K562 (cell line): Measurements from ENCODE around the gene GRIA4. TPM values are rescaled to one million over a fixed set of nuclear protein-coding genes. Genes with fewer than 3 reads are reported as not detected.

Source experiments
- ATAC-seq: fragments of 200-7000 bp; cut with Tn5 transposase; 3 replicates; pipeline ENCODE4 v1.9.1; 2020; ENCODE audit warnings: moderate library complexity
- BruUV-seq: library from RNA; stranded (reverse); fragments of 400-500 nt; replicated peaks from 2 replicates; lab custom pipeline; 2021; lab: Mats Ljungman, UMichigan
- CTCF ChIA-PET: fragments of 300-600 bp; formaldehyde crosslinking; extraction: SDS; loops from one replicate; lab custom pipeline; 2021; ENCODE audit warnings: low intra/inter-chr PET ratio; lab: Yijun Ruan, JAX
- POLR2A ChIA-PET: fragments of 300-600, 350-650 bp; sonication (Branson Sonifier 250); formaldehyde crosslinking; extraction: SDS; loops from one replicate; lab custom pipeline; 2021; ENCODE audit warnings: antibody characterized with exemption, inconsistent platforms; lab: Yijun Ruan, JAX
- DNase-seq, 4 experiments: peaks; one replicate each; pipeline versions ENCODE4 v3.0.0 to v3.0.0-alpha.2; 2011 to 2018; ENCODE audit warnings: low spot score in 3 of 4, mixed read lengths in 3 of 4; ENCODE audit errors: extremely low read depth in 1 of 4
- FAIRE-seq: peaks from 2 replicates; lab custom pipeline; 2011; peaks lifted over from hg19 to GRCh38; lab: Jason Lieb, UNC
- H2AFZ ChIP-seq: 2 replicates; pipeline ENCODE4 v1.6.0; 2011; ENCODE audit warnings: low read depth, low read length, control low read depth, inconsistent platforms
- H3K27ac ChIP-seq: fragments of 200-600 bp; 3 replicates; pipeline ENCODE4 v1.8.0; 2011; ENCODE audit warnings: low read depth, mild to moderate bottlenecking, control low read depth, inconsistent platforms, low read length, moderate library complexity, mixed read lengths; ENCODE audit errors: extremely low read depth
- H3K27me3 ChIP-seq, 2 experiments: fragments of 300-600 bp in 1 of 2; 2 replicates in 1 of 2; 3 replicates in 1 of 2; pipeline versions ENCODE4 v1.6.0 to v1.8.0; 2011; ENCODE audit warnings: inconsistent platforms in 2 of 2, low read length in 2 of 2, mild to moderate bottlenecking in 1 of 2, mixed read lengths in 1 of 2, moderate library complexity in 1 of 2; ENCODE audit not compliant: control insufficient read depth in 2 of 2, insufficient read depth in 2 of 2
- H3K36me3 ChIP-seq: fragments of 300-600 bp; 3 replicates; pipeline ENCODE4 v1.8.0; 2011; ENCODE audit warnings: mild to moderate bottlenecking, low read length, inconsistent platforms; ENCODE audit not compliant: control insufficient read depth, insufficient read depth
- H3K4me1 ChIP-seq, 2 experiments: fragments of 200-600 bp in 1 of 2; replicated peaks in 1 of 2; 2 replicates in 1 of 2; 3 replicates in 1 of 2; pipeline versions ENCODE4 v1.5.1 to v1.8.0; 2011; ENCODE audit warnings: inconsistent platforms in 2 of 2, low read length in 2 of 2, mild to moderate bottlenecking in 1 of 2, mixed read lengths in 1 of 2, moderate library complexity in 1 of 2; ENCODE audit not compliant: control insufficient read depth in 2 of 2, insufficient read depth in 2 of 2
- H3K4me2 ChIP-seq: 2 replicates; pipeline ENCODE4 v1.6.1; 2011; ENCODE audit warnings: low read length, control low read depth, inconsistent platforms, mixed read lengths; ENCODE audit not compliant: insufficient read depth
- H3K4me3 ChIP-seq: fragments of 200-600 bp; sonication (generic), shearing (Covaris generic); 2 replicates; pipeline ENCODE4 v1.5.1; 2016; ENCODE audit warnings: control low read depth, inconsistent platforms
- H3K79me2 ChIP-seq: fragments of 200-600 bp; 3 replicates; pipeline ENCODE4 v1.8.0; 2011; ENCODE audit warnings: low read length, inconsistent platforms; ENCODE audit not compliant: control insufficient read depth, insufficient read depth
- H3K9ac ChIP-seq, 2 experiments: 2 replicates each; pipeline versions ENCODE4 v1.6.0 to v1.6.1; 2011; ENCODE audit warnings: low read depth in 2 of 2, low read length in 2 of 2, control low read depth in 1 of 2, inconsistent platforms in 1 of 2, mild to moderate bottlenecking in 1 of 2, mixed read lengths in 1 of 2; ENCODE audit not compliant: insufficient read depth in 1 of 2
- H3K9me1 ChIP-seq: one replicate; pipeline ENCODE4 v1.6.0; 2011; ENCODE audit warnings: inconsistent platforms, mild to moderate bottlenecking, low read length, moderate library complexity; ENCODE audit not compliant: control insufficient read depth, insufficient read depth
- H3K9me3 ChIP-seq: replicated peaks from 2 replicates; pipeline ENCODE4 v1.5.1; 2011; ENCODE audit warnings: low read depth, low read length, inconsistent platforms; ENCODE audit not compliant: control insufficient read depth, insufficient read depth
- H4K20me1 ChIP-seq: replicated peaks from 2 replicates; pipeline ENCODE4 v1.6.1; 2011; ENCODE audit warnings: low read length, inconsistent platforms, mixed read lengths; ENCODE audit not compliant: control insufficient read depth, insufficient read depth
- ARID2 ChIP-seq: fragments of 450-650 bp; IDR thresholded peaks from 2 replicates; pipeline ENCODE4 v1.6.1; 2017; ENCODE audit warnings: antibody characterized with exemption, mild to moderate bottlenecking
- ARID3A ChIP-seq: IDR thresholded peaks from 2 replicates; pipeline ENCODE4 v1.6.1; 2012; ENCODE audit warnings: low read depth, low read length, improper control_type of control experiment, borderline replicate concordance
- CXXC5 ChIP-seq: fragments of 250-450 bp; sonication (Bioruptor Pico); IDR thresholded peaks from 2 replicates; pipeline ENCODE4 v1.8.0; 2022; ENCODE audit warnings: inconsistent platforms, mild to moderate bottlenecking, moderate library complexity
- L3MBTL2 ChIP-seq: fragments of 450-650 bp; IDR thresholded peaks from 2 replicates; pipeline ENCODE4 v1.6.1; 2016; ENCODE audit warnings: mild to moderate bottlenecking, moderate library complexity
- PYGO2 ChIP-seq: fragments of 450-650 bp; IDR thresholded peaks from 2 replicates; pipeline ENCODE4 v1.6.1; 2016; ENCODE audit warnings: mild to moderate bottlenecking, missing genetic modification characterization, moderate library complexity, missing compliant biosample characterization
- RHOXF2B ChIP-seq: fragments of 250-450 bp; sonication (Bioruptor Pico); conservative IDR thresholded peaks from 2 replicates; pipeline ENCODE4 v1.5.1; 2021
- SETDB1 ChIP-seq: IDR thresholded peaks from one replicate; pipeline ENCODE4 v1.6.1; 2012; ENCODE audit warnings: low read length, control low read depth, inconsistent platforms
- SIN3B ChIP-seq: fragments of 450-650 bp; IDR thresholded peaks from 2 replicates; pipeline ENCODE4 v1.6.1; 2017; ENCODE audit warnings: low read depth, mild to moderate bottlenecking, moderate library complexity
- SREBF1 ChIP-seq: fragments of 150-350 bp; IDR thresholded peaks from 2 replicates; pipeline ENCODE4 v1.6.1; 2014; ENCODE audit warnings: antibody characterized with exemption, low read depth, low read length, borderline replicate concordance
- TSHZ1 ChIP-seq: fragments of 250-450 bp; sonication (Bioruptor Pico); IDR thresholded peaks from 2 replicates; pipeline ENCODE4 v1.4.0; 2020; ENCODE audit warnings: mild to moderate bottlenecking, moderate library complexity
- ZNF232 ChIP-seq: sonication (generic); formaldehyde crosslinking; IDR thresholded peaks from 2 replicates; pipeline ENCODE4 v1.8.0; 2022; ENCODE audit warnings: mild to moderate bottlenecking, missing genetic modification reagents
- ZNF311 ChIP-seq: fragments of 250-450 bp; sonication (Bioruptor Pico); IDR thresholded peaks from 2 replicates; pipeline ENCODE4 v1.4.0; 2020; ENCODE audit warnings: mild to moderate bottlenecking, moderate library complexity
- ZNF589 ChIP-seq: fragments of 200-800 bp; sonication (Bioruptor generic); IDR thresholded peaks from 2 replicates; pipeline ENCODE4 v1.6.1; 2016; ENCODE audit warnings: low read depth, missing genetic modification characterization, missing compliant biosample characterization
- WGBS: fragments of 100-300 bp; shearing (Covaris generic); methylation state at CpG from one replicate; pipeline ENCODE4 v1.1.6; 2016; ENCODE audit warnings: low coverage, mixed read lengths; ENCODE audit not compliant: insufficient coverage; ENCODE audit errors: missing lambda C conversion rate; 5-methylcytosine and 5-hydroxymethylcytosine counted together
- in situ Hi-C: fragments of 300-500 bp; cut with MboI; formaldehyde crosslinking; loops from 4 replicates; pipeline ENCODE4 v1.15.0; 2018; ENCODE audit warnings: inconsistent platforms, mixed read lengths
- intact Hi-C: fragments of 100-400 bp; cut with micrococcal nuclease; formaldehyde crosslinking; loops from 2 replicates; pipeline ENCODE4 v1.14.2; 2022
- polyA plus RNA-seq, 8 experiments: library from polyadenylated mRNA; depleted of rRNA in 4 of 8; stranded (reverse) in 5 of 8; unstranded in 3 of 8; fragments of >200 nt; fragmentation: Nextera tagmentation in 2 of 8; fragmentation: Illumina TruSeq in 1 of 8; extraction: Ambion mirVana in 2 of 8; extraction: Trizol in 1 of 8; gene quantifications; 2 replicates each; pipeline versions ENCODE4 v1.2.1 to v1.2.3, GENCODE V29; 2011 to 2014; ENCODE audit warnings: inconsistent platforms in 1 of 8, missing spikeins in 1 of 8
- total RNA-seq, 7 experiments: library from RNA; depleted of rRNA in 6 of 7; stranded (reverse); fragments of >200 nt in 6 of 7; fragmentation: Illumina TruSeq in 2 of 7; extraction: Trizol in 2 of 7; gene quantifications; 2 replicates each; pipeline versions ENCODE4 v1.2.1 to v1.2.3, GENCODE V29; 2011 to 2021; ENCODE audit warnings: low replicate concordance in 1 of 7
- TF ChIP-seq, protein P1 (sequence below): sonication (generic); formaldehyde crosslinking; IDR thresholded peaks from 2 replicates; pipeline ENCODE4 v1.8.0; 2022; ENCODE audit warnings: missing genetic modification reagents, mild to moderate bottlenecking, borderline replicate concordance

GRIA4 gene
- total and polyA plus RNA-seq, 9 of the 15 experiments (the other 6 are each of a cell fraction or from before 2014, with no cell fraction given) = not detected

GRCh38 chr11:105636496-105636895 is 26.6 kb downstream of the GRIA4 start (continued):
- TF ChIP-seq, protein P1, sequence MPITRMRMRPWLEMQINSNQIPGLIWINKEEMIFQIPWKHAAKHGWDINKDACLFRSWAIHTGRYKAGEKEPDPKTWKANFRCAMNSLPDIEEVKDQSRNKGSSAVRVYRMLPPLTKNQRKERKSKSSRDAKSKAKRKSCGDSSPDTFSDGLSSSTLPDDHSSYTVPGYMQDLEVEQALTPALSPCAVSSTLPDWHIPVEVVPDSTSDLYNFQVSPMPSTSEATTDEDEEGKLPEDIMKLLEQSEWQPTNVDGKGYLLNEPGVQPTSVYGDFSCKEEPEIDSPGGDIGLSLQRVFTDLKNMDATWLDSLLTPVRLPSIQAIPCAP (CRISPR knock-in tag) = no peak
- TF ChIP-seq SIN3B (no peak), SREBF1 (no peak), SETDB1 (no peak), RHOXF2B (CRISPR knock-in tag) (no peak), ARID3A (no peak), ZNF232 (CRISPR knock-in tag) (no peak), ZNF589 (CRISPR knock-in tag) (no peak), L3MBTL2 (no peak)

GRCh38 chr11:105639527-105639926 is 29.7 kb downstream of the GRIA4 start:
- no peak overlapping the region for H3K4me3 ChIP-seq
- H3K4me1 ChIP-seq = no peaks in the 10 kb centered on the region
- H3K4me2 ChIP-seq = no peak overlapping the region
- DNase-seq = no peak
- H3K9me3 ChIP-seq = no peaks in the 10 kb centered on the region
- BruUV-seq = no TSS peak
- in situ Hi-C loops = no loop called here
- H3K9me1 ChIP-seq = no peaks in the 10 kb centered on the region
- no peak for ATAC-seq
- H3K27me3 ChIP-seq = no peaks in the 10 kb centered on the region
- H3K9ac ChIP-seq = no peak overlapping the region
- TF ChIP-seq PYGO2 = no peak
- TF ChIP-seq TSHZ1 (CRISPR knock-in tag) = no peak
- no peak for TF ChIP-seq ZNF311 (CRISPR knock-in tag)
- no peak for TF ChIP-seq ARID2
- TF ChIP-seq CXXC5 (CRISPR knock-in tag) = no peak
- TF ChIP-seq, all 486 proteins: peak for 0
- WGBS = 0% methylated on average over 1 of the region's 1 CpG
- no peak for FAIRE-seq
- no peaks in the 10 kb centered on the region for H3K79me2 ChIP-seq
- ChIA-PET CTCF (no interaction called here), POLR2A (no interaction called here)
- no peaks in the 10 kb centered on the region for H4K20me1 ChIP-seq
- intact Hi-C loops = no loop called here
- no peaks in the 10 kb centered on the region for H3K36me3 ChIP-seq
- no peak overlapping the region for H2AFZ ChIP-seq
- no peak overlapping the region for H3K27ac ChIP-seq
